ENCODE data around the gene LSM14B. TPM values are rescaled to one million over a fixed set of nuclear protein-coding genes. Genes with fewer than 3 reads are reported as not detected.

The LSM14B gene
- total RNA-seq, 1 experiment from 2014 or later: 51.3 TPM

- intact Hi-C loops (cut with micrococcal nuclease): no loop called here
- DNase-seq (ENCODE audit: low read depth, low spot score): no peak
- TF ChIP-seq ELF1 (IDR thresholded peaks at IDR 0.05; ENCODE audit: borderline replicate concordance, low read depth) (no peak), FOSL1 (IDR thresholded peaks at IDR 0.05; ENCODE audit: low read depth) (no peak), TCF7L2 (IDR thresholded peaks at IDR 0.05; ENCODE audit: borderline replicate concordance, extremely low read depth, insufficient read depth, insufficient read length) (no peak), CTCF (IDR thresholded peaks at IDR 0.05 in 2 of 3, conservative IDR thresholded peaks at IDR 0.05 in 1 of 3; ENCODE audit: borderline replicate concordance in 1 of 3, insufficient read depth in 1 of 3, low read depth in 2 of 3, low read length in 2 of 3) (no peak), SIN3A (IDR thresholded peaks at IDR 0.05; ENCODE audit: low read depth) (no peak), CEBPB (IDR thresholded peaks at IDR 0.05; ENCODE audit: low read depth) (no peak), CBX3 (IDR thresholded peaks at IDR 0.05; ENCODE audit: low read depth) (no peak), SP1 (IDR thresholded peaks at IDR 0.05; ENCODE audit: low read depth) (no peak), YY1 (IDR thresholded peaks at IDR 0.05; ENCODE audit: extremely low read depth, insufficient replicate concordance, low read depth, low read length) (no peak), JUND (IDR thresholded peaks at IDR 0.05) (no peak), EZH2 (IDR thresholded peaks at IDR 0.05) (no peak), REST (IDR thresholded peaks at IDR 0.05; ENCODE audit: low read depth) (no peak), POLR2A (IDR thresholded peaks at IDR 0.05; ENCODE audit: borderline replicate concordance, extremely low read depth, insufficient read depth, insufficient read length) (no peak), ZBTB33 (IDR thresholded peaks at IDR 0.05; ENCODE audit: extremely low read depth, insufficient replicate concordance, low read length) (no peak), ZNF274 (IDR thresholded peaks at IDR 0.05; ENCODE audit: low read depth, low read length) (no peak), ATF3 (IDR thresholded peaks at IDR 0.05) (no peak), EZH2phosphoT487 (IDR thresholded peaks at IDR 0.05; ENCODE audit: borderline replicate concordance) (no peak), RAD21 (IDR thresholded peaks at IDR 0.05; ENCODE audit: low read depth) (no peak), MAX (IDR thresholded peaks at IDR 0.05) (no peak), SRF (IDR thresholded peaks at IDR 0.05; ENCODE audit: low read depth) (no peak)
- ChIA-PET CTCF (no interaction called here), POLR2A (no interaction called here), RAD21 (ENCODE audit: low non-redundant PET in 1 of 2, low total read pairs in 2 of 2, uncharacterized antibody in 2 of 2, unreplicated experiment in 2 of 2) (no interaction called here)
- Histone ChIP-seq H3K9me2 (ENCODE audit: insufficient read depth) (no peaks in the 10 kb centered on the region), H4K20me1 (ENCODE audit: insufficient read depth) (no peaks in the 10 kb centered on the region), H2AFZ (ENCODE audit: low read depth, low read length, poor library complexity, severe bottlenecking) (no peak overlapping the region), H3K79me2 (ENCODE audit: insufficient read depth, low read length) (no peaks in the 10 kb centered on the region), H3K4me2 (ENCODE audit: low read length) (no peak overlapping the region), H3K4me1 (ENCODE audit: control insufficient read depth in 1 of 2, insufficient read depth in 2 of 2, low read length in 2 of 2) (peaks cover 5 to 13% of the 10 kb centered on the region in 2 experiments; a peak in 3 of 4 replicates), H3K36me3 (ENCODE audit: control insufficient read depth in 1 of 2, insufficient read depth in 2 of 2, low read length in 2 of 2) (no peaks in the 10 kb centered on the region), H3K4me3 (replicated peaks in 1 of 2; ENCODE audit: low read depth in 1 of 2, low read length in 2 of 2) (no peak overlapping the region), H3K9ac (ENCODE audit: low read length) (no peak overlapping the region), H3K9me3 (ENCODE audit: control insufficient read depth in 1 of 2, insufficient read depth in 1 of 2, low read depth in 1 of 2, low read length in 2 of 2) (no peaks in the 10 kb centered on the region), H3K27me3 (ENCODE audit: insufficient read depth, low read length) (peaks cover 4% of the 10 kb centered on the region; the same call in 1 of the 2 replicates), H3K27ac (ENCODE audit: low read depth, low read length) (no peak overlapping the region)
- BruUV-seq (replicated peaks): no TSS peak
- no peak for ATAC-seq
Observed at GRCh38 chr20:62087632-62088031, 34.6 kb upstream of the LSM14B start.
